HG02852 (cell line): ENCODE data around the gene SFTPB.
"Not testable (repeated sequence)": the region's sequence is repeated elsewhere in the genome, so short reads cannot be mapped to it uniquely, and the experiment has no call there.

Source experiments
- ATAC-seq: cut with Tn5 transposase; IDR thresholded peaks from one replicate; pipeline ENCODE4 v1.9.1; 2021; ENCODE audit warnings: mild to moderate bottlenecking, moderate library complexity; ENCODE audit not compliant: unreplicated experiment

Gene SFTPB

GRCh38 chr2:85617723-85618122 is 50.3 kb downstream of the SFTPB start:
- not testable (repeated sequence) for ATAC-seq

- ATAC-seq = no peak
Observed at GRCh38 chr2:85615413-85615728, 52.6 kb downstream of the SFTPB start.

GRCh38 chr2:85614757-85615156 is 53.2 kb downstream of the SFTPB start:
- ATAC-seq = not testable (repeated sequence)

- no peak for ATAC-seq
Observed at GRCh38 chr2:85613717-85614515, 54.1 kb downstream of the SFTPB start.

GRCh38 chr2:85611705-85612587 is 56.1 kb downstream of the SFTPB start, which contains the start of gene C2orf68:
TSS of gene C2orf68 (minus strand) at chr2:85612066. CDS start at chr2:85611984, 82 bp downstream.
- ATAC-seq = peak; percentile 77

GRCh38 chr2:85611217-85611704 is 56.7 kb downstream of the SFTPB start:
- ATAC-seq = no peak
